HG02870 (cell line): ENCODE measurements around the gene HOXC13.

Source experiments
- ATAC-seq: cut with Tn5 transposase; IDR thresholded peaks from one replicate; pipeline ENCODE4 v1.9.1; 2021; ENCODE audit warnings: mild to moderate bottlenecking, moderate library complexity; ENCODE audit not compliant: unreplicated experiment

HOXC13 gene

DNA sequence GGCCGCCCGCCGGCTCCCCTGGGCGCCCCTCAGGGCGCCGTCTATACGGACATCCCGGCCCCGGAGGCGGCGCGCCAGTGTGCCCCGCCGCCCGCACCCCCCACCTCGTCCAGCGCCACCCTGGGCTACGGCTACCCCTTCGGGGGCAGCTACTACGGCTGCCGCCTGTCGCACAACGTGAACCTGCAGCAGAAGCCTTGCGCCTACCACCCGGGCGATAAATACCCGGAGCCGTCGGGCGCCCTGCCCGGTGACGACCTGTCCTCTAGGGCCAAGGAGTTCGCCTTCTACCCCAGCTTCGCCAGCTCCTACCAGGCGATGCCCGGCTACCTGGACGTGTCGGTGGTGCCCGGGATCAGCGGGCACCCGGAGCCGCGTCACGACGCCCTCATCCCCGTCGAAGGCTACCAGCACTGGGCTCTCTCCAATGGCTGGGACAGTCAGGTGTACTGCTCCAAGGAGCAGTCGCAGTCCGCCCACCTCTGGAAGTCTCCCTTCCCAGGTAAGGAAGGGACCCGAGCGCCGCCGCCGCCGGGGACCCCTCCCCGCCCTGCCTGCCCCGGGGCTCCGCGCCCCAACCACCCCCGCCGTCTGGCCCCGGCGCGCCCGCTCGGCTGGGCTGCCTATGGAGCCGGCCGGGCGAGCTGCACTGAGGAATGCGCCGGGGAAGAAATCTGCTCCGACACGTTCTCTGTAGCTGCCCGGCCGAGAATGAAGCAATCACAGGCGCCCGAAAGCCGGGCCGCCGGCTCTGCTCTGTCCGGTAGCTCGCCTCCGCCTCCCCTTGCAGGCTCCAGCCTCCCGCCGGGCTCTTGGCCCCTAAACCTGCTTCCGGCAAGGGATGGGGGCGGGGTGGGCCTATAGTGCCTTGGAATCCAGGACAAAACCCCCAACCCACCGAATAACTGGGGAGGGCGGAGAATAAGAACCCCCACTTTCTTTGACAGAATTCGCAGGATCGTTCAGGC is 794 bp downstream of the HOXC13 start:
- no peak for ATAC-seq

DNA sequence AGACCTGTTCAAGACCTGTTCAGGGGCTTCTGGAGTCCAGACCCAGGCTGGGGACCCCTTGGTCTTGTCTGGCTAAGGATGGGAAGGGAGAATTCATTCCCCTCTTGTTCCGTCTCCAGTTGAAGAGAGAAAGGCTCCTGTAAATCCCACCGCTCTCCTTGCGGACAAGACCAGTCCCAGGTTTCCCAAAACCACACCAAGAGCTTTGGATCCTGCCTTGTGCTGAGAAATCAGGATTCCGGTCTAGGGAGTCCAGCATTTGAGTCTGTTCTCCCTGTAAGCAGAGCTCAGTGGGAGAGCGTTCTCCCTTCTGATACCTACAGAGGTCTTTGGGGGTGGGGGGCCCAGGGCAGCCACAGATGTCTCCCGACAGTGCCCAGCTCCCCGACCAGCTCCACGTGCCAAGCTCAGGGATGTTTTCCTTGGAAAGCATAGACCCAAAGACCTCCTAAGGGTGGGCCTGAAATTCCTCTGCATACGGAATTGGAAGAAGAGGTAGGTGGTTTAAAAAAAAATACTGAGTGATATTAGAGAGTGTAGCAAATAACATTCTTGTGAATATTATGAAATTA is 1.9 kb downstream of the HOXC13 start:
- ATAC-seq = no peak

DNA sequence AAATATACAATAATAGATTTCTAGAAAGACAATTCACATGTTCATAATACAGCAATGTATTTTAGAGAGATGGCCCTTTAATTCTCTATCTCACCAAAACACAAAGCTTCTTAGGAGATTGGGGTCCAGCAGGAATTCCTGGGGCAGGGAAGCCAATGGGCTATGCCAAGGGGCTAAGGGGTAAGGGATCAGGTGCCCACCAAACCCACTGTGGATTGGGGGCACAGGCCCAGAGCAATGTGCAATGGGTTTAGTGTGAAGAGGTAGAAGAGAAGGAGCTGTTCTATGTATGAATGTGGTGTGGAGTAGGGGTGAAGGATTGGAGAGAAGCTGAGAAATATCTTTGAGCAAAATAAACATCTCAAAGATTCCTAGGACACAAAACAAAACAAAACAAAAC is 2.6 kb downstream of the HOXC13 start:
- ATAC-seq = no peak

DNA sequence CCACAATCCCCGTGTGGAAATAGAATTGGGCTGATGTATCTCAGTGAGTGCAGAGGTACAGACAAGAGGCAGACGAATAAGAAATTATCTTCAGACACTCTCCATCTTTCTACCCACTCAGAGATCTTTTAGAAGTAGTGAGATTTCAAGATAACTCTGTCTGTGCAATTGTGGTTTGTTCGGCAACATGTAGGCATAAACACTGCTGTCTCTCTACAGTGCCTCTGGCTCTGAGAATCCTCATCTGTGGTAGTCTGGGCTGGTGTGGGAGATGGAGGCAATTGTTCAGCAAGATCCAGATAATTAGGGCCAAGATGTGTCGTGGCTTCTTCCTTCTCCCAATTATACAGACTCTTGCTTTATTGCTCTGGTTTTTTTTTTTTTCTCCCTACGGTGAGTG is 3.1 kb downstream of the HOXC13 start:
- ATAC-seq = no peak

DNA sequence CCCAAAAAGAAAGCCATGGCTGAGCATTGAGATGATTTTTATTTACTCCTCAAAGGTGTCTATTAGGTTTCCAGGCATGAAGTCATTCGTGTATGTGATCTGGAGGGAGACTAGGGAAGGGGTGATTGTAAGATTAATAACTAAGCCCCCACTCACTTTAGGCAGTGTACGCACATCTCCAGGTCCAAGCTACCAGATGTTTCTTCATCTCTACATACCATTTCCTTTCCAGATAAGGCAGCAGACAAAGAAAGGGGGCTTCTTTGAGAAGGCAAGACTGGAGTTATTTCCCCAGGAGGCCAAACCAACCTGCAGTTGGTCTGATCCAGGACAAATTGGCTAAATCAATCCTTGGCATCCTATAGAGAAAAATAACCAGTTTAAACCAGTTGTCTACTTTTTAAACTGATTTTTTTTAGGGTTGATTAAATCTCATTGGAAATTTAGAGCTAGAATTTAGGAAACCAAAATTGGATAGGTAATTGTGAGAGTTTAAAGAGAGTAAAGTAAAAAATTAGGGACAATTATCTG is 3.9 kb downstream of the HOXC13 start:
- no peak for ATAC-seq

DNA sequence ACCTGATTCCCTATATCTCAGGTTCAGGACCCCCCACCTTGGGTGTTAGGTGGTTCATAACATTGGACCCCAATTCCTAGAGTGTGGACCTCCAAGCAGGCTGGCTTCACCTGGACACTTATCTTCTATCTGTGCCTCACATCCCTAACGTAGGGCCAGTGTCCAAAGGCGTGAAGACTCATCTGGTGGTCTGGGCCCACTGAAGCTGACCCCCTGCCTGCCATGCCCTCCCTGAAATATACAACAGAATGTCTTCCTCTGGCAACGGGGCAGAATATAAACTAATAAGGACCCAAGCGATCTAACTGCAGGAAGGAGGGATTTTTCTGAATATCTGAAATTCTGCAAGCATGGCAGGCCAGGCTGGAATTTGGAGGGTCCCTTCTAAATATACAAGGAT is 5.6 kb downstream of the HOXC13 start:
- no peak for ATAC-seq

DNA sequence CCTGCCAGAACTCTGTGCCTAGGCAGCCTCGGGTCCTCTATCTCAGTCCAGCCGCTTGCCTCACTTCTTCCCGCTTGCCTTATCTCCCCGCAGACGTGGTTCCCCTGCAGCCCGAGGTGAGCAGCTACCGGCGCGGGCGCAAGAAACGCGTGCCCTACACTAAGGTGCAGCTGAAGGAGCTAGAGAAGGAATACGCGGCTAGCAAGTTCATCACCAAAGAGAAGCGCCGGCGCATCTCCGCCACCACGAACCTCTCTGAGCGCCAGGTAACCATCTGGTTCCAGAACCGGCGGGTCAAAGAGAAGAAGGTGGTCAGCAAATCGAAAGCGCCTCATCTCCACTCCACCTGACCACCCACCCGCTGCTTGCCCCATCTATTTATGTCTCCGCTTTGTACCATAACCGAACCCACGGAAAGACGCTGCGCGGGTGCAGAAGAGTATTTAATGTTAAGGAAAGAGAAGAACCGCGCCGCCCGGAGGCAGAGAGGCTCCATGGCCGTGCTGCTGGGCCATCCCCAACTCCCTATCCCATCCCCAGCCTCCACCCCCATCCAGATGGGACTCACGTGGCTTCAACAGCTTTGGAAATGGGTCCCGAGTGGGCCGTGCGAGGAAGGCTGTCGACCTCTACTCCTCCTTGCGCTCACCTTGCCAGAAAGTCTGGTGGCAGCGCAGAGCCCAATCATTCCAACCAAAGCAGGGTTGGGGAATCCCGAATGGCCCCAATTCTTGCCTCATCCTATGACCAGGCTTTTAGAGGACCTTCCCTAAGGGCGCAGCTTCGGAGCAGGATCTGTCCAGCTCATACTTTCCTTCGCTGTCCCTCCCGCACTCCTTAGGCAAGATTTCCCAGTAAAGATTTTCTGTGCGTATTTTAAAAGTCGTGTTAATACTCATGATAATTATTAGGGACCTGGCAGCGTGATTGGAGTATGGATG is 6.5 kb downstream of the HOXC13 start:
- ATAC-seq = no peak

DNA sequence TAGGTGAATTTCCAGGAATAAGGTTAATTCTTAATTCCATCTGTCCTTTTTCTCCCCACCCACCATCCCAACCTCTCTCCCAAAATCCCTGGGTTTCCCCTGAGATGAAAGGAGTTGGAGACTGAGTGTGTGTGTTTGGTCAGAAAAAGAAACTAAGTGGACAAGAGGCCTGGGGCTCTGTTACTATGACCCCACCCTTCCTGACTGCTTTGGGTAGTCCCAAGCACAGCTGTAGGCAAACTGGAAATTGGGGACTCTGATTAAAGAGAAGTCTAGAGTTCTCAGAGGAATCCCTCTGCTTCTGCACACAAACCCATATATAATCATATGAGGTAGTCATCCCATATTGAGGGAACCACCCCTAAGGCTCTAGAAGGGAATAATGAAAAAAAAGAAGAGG is 9.1 kb downstream of the HOXC13 start:
- ATAC-seq = no peak

DNA sequence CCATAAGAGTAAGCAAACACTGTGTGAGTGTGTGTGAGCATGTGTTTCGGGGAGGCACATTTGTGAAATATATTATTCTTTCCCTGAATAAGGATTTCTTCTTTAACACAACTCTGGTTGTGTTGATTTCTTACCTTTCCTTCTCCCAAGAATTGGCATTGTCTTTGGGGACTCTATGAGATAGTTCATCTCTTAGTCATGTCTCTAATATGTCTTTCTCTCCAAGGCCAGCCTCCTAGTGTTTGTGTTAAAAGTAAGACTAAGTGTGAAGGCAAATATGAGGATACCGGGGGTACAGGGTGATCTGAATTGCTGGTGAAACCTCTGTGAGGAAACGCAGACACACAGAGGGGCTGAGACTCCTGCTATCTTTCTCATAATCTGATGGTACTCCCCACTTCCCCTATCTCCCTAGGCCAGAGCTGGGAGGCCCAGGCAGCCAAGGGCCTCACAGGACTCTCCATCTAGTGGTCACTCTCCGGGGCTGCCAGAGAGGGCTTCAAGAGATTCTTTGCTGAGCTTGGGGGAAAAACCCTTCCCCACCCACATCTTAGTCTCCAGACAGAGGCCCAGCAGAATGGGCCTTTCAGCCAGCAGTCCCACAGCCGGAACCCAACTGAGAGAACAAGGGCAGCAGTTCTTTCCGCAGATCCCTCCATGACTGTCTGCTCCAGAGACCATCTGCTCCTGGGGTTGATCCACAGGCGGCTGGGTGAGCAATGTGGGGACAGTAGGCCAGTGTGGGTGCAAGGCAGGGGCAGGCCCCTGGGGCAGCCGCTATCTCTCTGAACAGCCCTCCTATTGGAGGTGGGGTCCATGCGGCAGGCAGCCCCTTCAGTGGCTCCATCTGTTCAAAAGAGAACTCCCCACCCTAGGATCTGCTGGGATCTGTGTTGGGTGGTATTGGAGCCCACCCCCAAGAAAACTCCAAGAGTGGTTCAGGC is 10.3 kb downstream of the HOXC13 start:
- ATAC-seq = no peak

DNA sequence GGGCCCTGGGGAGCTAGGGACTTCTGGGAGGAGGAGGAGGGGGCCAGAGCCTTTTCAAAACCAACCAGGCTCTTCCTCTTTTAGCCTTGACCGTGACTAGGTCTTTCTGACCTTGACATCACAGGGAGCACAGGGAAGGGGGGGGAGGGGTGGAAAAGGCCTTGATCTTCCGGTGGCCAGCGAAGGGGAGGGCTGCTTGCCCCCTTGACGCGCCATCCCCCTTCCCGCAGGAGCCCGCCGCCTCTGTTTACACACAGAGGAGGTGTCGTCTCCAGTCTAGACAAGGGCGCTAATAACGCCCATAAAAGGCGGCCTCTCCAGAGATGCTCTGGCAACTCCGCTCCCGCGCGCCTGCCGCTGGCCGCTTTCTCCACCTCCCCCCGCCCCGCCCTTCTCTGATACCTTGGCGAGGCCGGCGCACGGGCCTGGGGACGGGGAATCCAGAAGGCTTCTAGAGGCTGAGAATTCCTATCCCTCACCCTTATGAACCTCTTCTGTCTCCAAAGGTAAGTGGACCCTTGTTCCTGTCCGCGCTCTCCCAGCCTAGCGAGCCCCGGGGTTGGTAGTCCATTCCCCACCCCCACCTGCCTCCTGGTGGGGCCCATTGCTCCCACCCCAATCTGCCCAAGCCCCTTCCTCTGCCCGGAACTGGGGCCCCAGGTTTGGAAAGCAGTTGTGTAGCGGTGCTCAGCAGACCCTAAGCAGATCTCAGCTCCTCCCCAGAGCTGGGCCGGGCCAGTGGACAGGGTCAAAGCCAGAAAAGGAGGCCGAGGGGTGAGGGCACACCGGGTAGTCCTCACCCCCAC is 11.2 kb downstream of the HOXC13 start:
- no peak for ATAC-seq

DNA sequence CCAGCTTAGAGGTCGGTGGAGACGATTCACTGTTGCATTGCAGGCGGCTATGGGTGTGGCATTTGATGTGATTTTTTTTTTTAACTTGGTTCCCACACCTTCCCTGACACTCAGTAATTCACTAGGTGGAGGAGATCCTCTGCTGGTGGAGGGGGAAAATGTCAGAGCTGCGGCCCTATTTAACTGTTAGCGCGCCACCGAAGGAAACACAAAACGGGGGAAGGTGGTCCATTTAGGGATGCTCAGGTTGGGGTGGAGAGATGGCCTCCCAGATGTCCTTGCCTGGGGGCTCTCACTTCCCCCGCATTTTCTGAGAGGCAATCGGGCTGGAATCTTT is 11.8 kb downstream of the HOXC13 start:
- ATAC-seq = no peak

DNA sequence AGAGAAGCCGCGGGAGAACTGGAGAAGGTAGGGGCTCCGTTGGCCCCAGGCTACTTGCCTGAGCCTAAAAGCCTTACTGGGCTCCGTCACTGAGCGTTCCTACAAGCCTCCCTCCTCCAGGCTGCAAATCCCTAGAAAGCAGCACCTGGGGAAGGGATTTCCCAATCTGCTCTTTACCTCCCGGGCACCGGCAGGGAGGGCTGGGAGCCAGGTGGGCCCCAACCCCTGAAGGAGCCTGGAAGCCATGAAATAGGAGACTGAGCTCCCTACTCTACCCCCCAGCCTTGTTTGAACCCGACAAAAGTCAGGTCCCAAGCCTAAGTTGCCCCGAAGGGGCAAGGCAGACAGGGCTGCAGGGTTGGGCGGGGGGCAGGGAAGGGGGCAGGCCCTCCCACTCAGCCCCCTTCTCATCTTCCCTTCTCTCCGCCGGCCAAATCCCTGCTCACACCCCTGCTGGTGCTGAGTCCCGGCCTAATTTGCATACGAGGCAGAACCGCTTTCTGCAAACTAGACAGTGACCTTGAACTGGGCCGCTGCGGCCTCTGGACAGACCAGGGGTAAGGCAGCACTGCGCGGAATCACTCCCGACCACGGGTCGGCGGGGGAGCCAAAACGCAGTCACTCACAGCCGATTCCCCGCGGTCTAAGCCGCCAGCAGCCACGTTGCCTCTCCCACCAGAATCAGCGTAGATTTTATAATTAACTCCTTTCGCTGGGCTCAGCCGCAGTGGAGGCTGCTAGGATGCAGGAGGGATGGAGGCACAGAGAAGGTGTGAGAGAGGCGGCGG is 12.4 kb downstream of the HOXC13 start:
- no peak for ATAC-seq

DNA sequence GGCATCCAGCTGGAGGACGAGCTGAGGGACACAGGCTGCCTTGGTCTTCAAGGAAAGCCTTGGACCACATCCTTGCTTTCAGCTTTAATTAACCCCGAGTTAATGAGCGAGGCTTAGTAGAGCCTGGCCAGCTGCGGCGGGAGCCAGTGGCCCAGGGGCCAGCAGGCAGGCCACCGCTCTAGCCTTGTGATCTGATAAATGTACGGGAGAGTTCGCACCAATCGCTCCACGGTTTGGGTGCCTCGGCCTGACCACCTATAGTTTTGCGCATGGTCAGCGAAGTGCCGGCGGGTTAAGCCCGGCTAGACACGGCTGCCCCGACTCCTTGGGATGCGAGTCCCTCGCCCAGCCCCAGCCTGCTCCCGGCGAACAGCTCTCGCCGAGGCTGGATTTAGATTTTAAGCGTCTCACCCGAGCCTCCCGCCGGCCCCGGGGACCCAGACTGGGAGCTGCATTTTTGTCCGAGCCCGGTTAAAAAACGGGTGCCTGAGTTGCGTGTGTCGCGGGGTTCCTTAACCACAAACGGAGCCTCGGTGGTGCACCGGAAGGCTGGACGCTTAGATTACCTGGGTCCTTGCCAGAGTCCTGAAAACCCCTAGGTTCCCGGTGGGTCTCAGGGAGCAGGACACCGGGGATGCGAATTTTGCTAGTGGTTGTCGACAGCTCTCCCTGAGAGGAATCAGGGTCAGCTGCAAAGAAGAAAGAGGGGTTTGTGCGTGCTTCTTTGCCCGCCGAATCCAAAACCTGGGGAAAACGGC is 13.1 kb downstream of the HOXC13 start:
- ATAC-seq = no peak

DNA sequence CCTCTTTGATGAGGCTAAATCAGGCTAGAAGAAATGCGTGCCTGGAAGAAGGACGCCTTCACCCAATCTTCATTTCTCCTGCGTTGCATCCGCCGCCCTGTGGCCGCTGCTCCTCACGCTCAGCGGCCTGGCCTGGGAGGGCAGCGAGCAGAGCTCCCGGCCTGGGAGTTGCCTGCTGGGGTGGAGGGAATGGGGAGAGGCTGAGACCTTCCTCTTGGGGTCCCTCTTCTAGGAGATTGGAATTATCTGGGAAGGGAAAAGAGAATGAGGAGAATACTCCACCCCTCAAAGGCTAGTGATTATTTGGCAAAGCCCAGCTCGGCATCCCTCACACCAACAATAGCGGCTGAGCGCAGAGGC is 13.7 kb downstream of the HOXC13 start:
- ATAC-seq = no peak

DNA sequence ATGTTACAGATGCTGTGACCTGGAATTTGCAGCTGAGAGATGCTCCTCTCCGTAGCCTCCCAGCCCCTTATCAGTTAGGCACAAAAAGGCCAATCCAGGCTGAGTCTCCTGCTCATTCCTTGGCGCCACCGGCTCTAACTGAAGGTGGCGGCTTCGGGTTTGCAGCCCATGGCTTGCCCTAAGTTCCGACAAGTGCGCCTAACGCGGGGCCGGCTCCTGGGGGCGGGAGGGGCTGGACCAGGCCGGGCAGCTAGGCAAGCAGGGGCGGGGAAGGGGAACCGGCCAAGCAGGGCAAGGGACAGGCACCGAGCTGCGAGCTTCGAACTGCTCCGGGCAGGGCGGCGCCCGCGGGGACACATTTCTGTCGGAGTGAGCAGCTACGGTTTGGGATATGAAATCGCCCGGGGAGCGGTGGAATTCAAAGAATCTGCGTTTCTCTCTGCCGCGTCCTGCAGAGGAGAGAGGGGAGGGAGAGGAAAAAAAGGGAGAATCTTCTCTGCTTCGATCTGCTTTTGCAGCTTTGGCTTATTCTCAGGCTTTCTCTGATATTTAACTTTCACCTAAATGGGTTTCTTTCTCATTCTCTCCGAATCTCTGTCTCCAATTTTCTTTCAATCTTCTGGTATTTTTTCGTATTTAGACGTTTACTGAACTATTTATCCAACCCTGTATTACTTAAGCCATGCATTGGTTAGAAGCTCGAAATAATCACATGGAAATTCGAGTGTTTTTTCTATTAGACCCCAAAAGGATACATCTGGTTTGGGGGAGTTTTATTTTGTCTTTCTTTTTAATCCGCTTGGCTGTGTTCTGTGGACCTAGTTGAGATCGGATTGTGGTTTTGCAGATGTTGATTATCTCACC is 14.5 kb downstream of the HOXC13 start:
- ATAC-seq = no peak

DNA sequence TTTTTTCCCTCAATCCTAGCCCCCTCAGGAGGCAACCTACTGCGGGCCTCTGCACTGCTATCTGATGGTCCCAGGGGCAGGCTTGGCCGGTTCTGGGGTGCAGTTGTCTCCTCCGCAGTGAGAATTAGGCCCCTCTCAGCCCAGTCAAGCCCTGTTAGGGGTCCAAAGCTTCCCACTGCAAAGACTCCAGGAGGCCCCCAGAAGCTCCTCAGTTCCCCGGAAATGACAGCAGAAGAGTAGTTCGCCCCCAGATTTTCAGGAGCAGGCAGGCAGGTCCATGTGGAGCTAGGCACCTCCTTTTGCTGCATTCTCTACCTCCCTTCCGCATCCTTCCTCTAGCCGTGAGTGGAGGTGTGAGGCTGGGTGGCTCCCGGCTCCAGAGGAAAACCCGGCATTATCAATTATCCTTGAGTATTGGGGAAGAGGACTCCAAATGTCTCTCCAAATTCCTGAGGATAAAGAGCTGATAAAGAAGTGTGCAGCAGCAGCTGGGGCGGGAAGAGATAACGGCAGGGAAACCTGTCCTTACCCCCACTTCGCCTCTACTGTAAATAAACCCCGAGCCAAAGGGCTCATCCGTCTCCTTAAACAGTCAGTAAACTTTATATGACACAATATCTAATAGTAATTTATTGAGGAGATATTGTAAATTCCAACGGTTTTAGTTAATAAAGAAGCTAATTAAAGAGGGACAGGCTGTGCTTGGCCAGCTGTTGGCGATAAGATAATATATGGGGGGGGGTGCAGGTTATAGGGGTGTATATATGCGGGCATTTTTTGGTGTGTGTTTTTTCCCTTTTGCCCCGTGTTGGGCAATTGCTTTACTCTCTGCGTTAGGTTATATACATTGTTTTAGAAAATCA is 15.4 kb downstream of the HOXC13 start:
- ATAC-seq = no peak
